GM23338 (cell line): ENCODE measurements around the gene IRF5. TPM values are rescaled to one million over a fixed set of nuclear protein-coding genes. Genes with fewer than 3 reads are reported as not detected.

Experiments used
- ATAC-seq: fragments of 200-7000 bp; cut with Tn5 transposase; 3 replicates; pipeline ENCODE4 v1.9.1; 2020
- DNase-seq: peaks from one replicate; pipeline ENCODE4 v3.0.0-alpha.2; 2015; ENCODE audit warnings: low spot score
- H2AFZ ChIP-seq: fragments of 200-600 bp; sonication (generic); 2 replicates; pipeline ENCODE4 v1.8.0; 2016; ENCODE audit warnings: antibody characterized with exemption, mild to moderate bottlenecking, moderate library complexity
- H3F3A ChIP-seq: fragments of 200-600 bp; sonication (generic); replicated peaks from 2 replicates; pipeline ENCODE4 v1.8.0; 2017; ENCODE audit warnings: antibody characterized with exemption, mixed run types, low read depth
- H3K27ac ChIP-seq: fragments of 200-600 bp; sonication (generic); 2 replicates; pipeline ENCODE4 v1.6.1; 2016; ENCODE audit warnings: low read depth
- H3K27me3 ChIP-seq: fragments of 200-600 bp; sonication (generic); 2 replicates; pipeline ENCODE4 v1.8.0; 2016; ENCODE audit warnings: mild to moderate bottlenecking, mixed run types, moderate library complexity; ENCODE audit not compliant: insufficient read depth
- H3K36me3 ChIP-seq: fragments of 200-600 bp; sonication (generic); 2 replicates; pipeline ENCODE4 v1.8.0; 2016; ENCODE audit warnings: mild to moderate bottlenecking; ENCODE audit not compliant: insufficient read depth
- H3K4me1 ChIP-seq: fragments of 200-600 bp; sonication (generic); 2 replicates; pipeline ENCODE4 v1.8.0; 2016; ENCODE audit warnings: mild to moderate bottlenecking, moderate library complexity; ENCODE audit not compliant: insufficient read depth
- H3K4me2 ChIP-seq: fragments of 200-600 bp; sonication (generic); 2 replicates; pipeline ENCODE4 v1.7.1; 2017; ENCODE audit warnings: mixed run types
- H3K4me3 ChIP-seq: fragments of 200-600 bp; sonication (generic); 2 replicates; pipeline ENCODE4 v1.6.1; 2016; ENCODE audit warnings: mixed run types
- H3K79me2 ChIP-seq: fragments of 200-600 bp; sonication (generic); replicated peaks from 2 replicates; pipeline ENCODE4 v1.8.0; 2017; ENCODE audit warnings: mild to moderate bottlenecking; ENCODE audit not compliant: insufficient read depth
- H3K9me2 ChIP-seq: fragments of 200-600 bp; sonication (generic); 2 replicates; pipeline ENCODE4 v1.8.0; 2017; ENCODE audit not compliant: insufficient read depth
- H4K20me1 ChIP-seq: fragments of 200-600 bp; sonication (generic); replicated peaks from 2 replicates; pipeline ENCODE4 v1.8.0; 2017; ENCODE audit warnings: mild to moderate bottlenecking; ENCODE audit not compliant: insufficient read depth
- H3K27ac Mint-ChIP-seq: 2 replicates; pipeline ENCODE4 v1.8.0; 2020; ENCODE audit warnings: inconsistent platforms, mild to moderate bottlenecking, moderate library complexity, mixed read lengths
- H3K27me3 Mint-ChIP-seq: 3 replicates; pipeline ENCODE4 v1.8.0; 2022; ENCODE audit warnings: low read depth, mild to moderate bottlenecking, moderate library complexity, mixed read lengths, inconsistent platforms; ENCODE audit not compliant: insufficient read depth, poor library complexity
- H3K36me3 Mint-ChIP-seq: 3 replicates; pipeline ENCODE4 v1.8.0; 2021; ENCODE audit warnings: low read depth, mild to moderate bottlenecking, inconsistent platforms, moderate library complexity, mixed read lengths
- H3K4me1 Mint-ChIP-seq: 3 replicates; pipeline ENCODE4 v1.8.0; 2020; ENCODE audit warnings: mild to moderate bottlenecking, inconsistent platforms, mixed read lengths
- H3K4me3 Mint-ChIP-seq: 3 replicates; pipeline ENCODE4 v1.8.0; 2021; ENCODE audit warnings: moderate library complexity, mild to moderate bottlenecking, inconsistent platforms, mixed read lengths
- H3K9me3 Mint-ChIP-seq: 3 replicates; pipeline ENCODE4 v1.8.0; 2020; ENCODE audit warnings: moderate library complexity, mild to moderate bottlenecking, inconsistent platforms, mixed read lengths
- CREB1 ChIP-seq: fragments of 250-450 bp; sonication (Bioruptor Pico); IDR thresholded peaks from 2 replicates; pipeline ENCODE4 v1.5.0; 2020; ENCODE audit warnings: low read depth, mild to moderate bottlenecking, moderate library complexity
- CTCF ChIP-seq, 2 experiments: fragments of 200-600 bp in 1 of 2; sonication (generic) in 1 of 2; conservative IDR thresholded peaks; 2 replicates each; pipeline versions ENCODE4 v1.5.1 to v1.6.1; 2016 to 2017; ENCODE audit warnings: antibody characterized with exemption in 2 of 2, low read depth in 2 of 2, mild to moderate bottlenecking in 2 of 2, moderate library complexity in 1 of 2
- EZH2 ChIP-seq: fragments of 200-600 bp; sonication (generic); IDR thresholded peaks from one replicate; pipeline ENCODE4 v1.8.0; 2017; ENCODE audit warnings: antibody characterized with exemption, mild to moderate bottlenecking, low read depth; ENCODE audit not compliant: unreplicated experiment
- EZH2phosphoT487 ChIP-seq: fragments of 200-600 bp; sonication (generic); IDR thresholded peaks from one replicate; pipeline ENCODE4 v1.8.1; 2018; ENCODE audit warnings: antibody characterized with exemption; ENCODE audit not compliant: unreplicated experiment
- JUNB ChIP-seq: IDR thresholded peaks from one replicate; pipeline ENCODE4 v1.6.1; 2016; ENCODE audit warnings: antibody characterized with exemption; ENCODE audit not compliant: unreplicated experiment
- POLR2AphosphoS5 ChIP-seq: IDR thresholded peaks from 2 replicates; pipeline ENCODE4 v1.6.1; 2016; ENCODE audit warnings: antibody characterized with exemption, low read depth
- REST ChIP-seq: IDR thresholded peaks from one replicate; pipeline ENCODE4 v1.6.1; 2018; ENCODE audit warnings: antibody characterized with exemption; ENCODE audit not compliant: unreplicated experiment
- ZNF114 ChIP-seq: fragments of 250-450 bp; sonication (Bioruptor Pico); IDR thresholded peaks from 2 replicates; pipeline ENCODE4 v1.5.0; 2020; ENCODE audit warnings: mild to moderate bottlenecking, moderate library complexity
- ZNF331 ChIP-seq: fragments of 250-450 bp; sonication (Bioruptor Pico); IDR thresholded peaks from 2 replicates; pipeline ENCODE4 v1.5.0; 2020; ENCODE audit warnings: low read depth, mild to moderate bottlenecking, moderate library complexity
- ZNF462 ChIP-seq: fragments of 250-450 bp; sonication (Bioruptor Pico); IDR thresholded peaks from 2 replicates; pipeline ENCODE4 v1.5.0; 2020; ENCODE audit warnings: mild to moderate bottlenecking, moderate library complexity
- polyA plus RNA-seq: library from polyadenylated mRNA; unstranded; fragments of >200 nt; fragmentation: Nextera tagmentation; extraction: Ambion mirVana; gene quantifications from 2 replicates; pipeline ENCODE4 v1.2.1, GENCODE V29; 2016
- total RNA-seq: library from RNA; depleted of rRNA; stranded (reverse); fragments of >200 nt; shearing (Covaris generic); gene quantifications from 2 replicates; pipeline ENCODE4 v1.2.3, GENCODE V29; 2014

The IRF5 gene
- total and polyA plus RNA-seq, 2 experiments from 2014 or later = 0.37 to 3.7 TPM

GRCh38 chr7:128921866-128922440, 15.8 kb upstream of the IRF5 start:
- no peaks in the 10 kb centered on the region for H3K9me3 Mint-ChIP-seq
- no peaks in the 10 kb centered on the region; the same call in 2 of the 3 replicates for H3K36me3 Mint-ChIP-seq
- peaks cover 19% of the 10 kb centered on the region for H3K27me3 ChIP-seq
- no peak overlapping the region for H3K27ac Mint-ChIP-seq
- H3K4me3 Mint-ChIP-seq = no peak overlapping the region
- H3K4me1 ChIP-seq = no peaks in the 10 kb centered on the region; the same call in 1 of the 2 replicates
- H3F3A ChIP-seq = no peaks in the 10 kb centered on the region
- H3K79me2 ChIP-seq = no peaks in the 10 kb centered on the region
- DNase-seq (no peak), ATAC-seq (peak; percentile 34)
- peaks cover 19% of the 10 kb centered on the region for H3K27me3 Mint-ChIP-seq
- no peak overlapping the region for H3K4me3 ChIP-seq
- no peak overlapping the region for H3K4me2 ChIP-seq
- no peak for TF ChIP-seq EZH2phosphoT487
- TF ChIP-seq JUNB = no peak
- no peak for TF ChIP-seq ZNF462 (CRISPR knock-in tag)
- TF ChIP-seq REST = no peak
- no peak for TF ChIP-seq CTCF (conservative IDR thresholded peaks at IDR 0.05; ENCODE audit: low read depth in 2 of 2)
- no peak for TF ChIP-seq CREB1 (CRISPR knock-in tag)
- TF ChIP-seq ZNF331 (CRISPR knock-in tag) = no peak
- no peak for TF ChIP-seq EZH2
- TF ChIP-seq ZNF114 (CRISPR knock-in tag) = no peak
- no peak for TF ChIP-seq POLR2AphosphoS5
- H3K9me2 ChIP-seq = no peaks in the 10 kb centered on the region
- no peaks in the 10 kb centered on the region for H4K20me1 ChIP-seq
- peaks cover 16% of the 10 kb centered on the region for H3K4me1 Mint-ChIP-seq
- no peak overlapping the region for H2AFZ ChIP-seq
- H3K36me3 ChIP-seq = no peaks in the 10 kb centered on the region
- H3K27ac ChIP-seq = no peak overlapping the region
